ENCODE measurements around the gene FEM1C.

FEM1C gene

GRCh38 chr5:115477581-115477980 is 67.0 kb downstream of the FEM1C start:
- DNase-seq (ENCODE audit: low read depth, low spot score): no peak

- DNase-seq (ENCODE audit: low read depth, low spot score): no peak
These were observed 68.8 kb downstream of the FEM1C start for GRCh38 chr5:115475788-115476187.

DNA sequence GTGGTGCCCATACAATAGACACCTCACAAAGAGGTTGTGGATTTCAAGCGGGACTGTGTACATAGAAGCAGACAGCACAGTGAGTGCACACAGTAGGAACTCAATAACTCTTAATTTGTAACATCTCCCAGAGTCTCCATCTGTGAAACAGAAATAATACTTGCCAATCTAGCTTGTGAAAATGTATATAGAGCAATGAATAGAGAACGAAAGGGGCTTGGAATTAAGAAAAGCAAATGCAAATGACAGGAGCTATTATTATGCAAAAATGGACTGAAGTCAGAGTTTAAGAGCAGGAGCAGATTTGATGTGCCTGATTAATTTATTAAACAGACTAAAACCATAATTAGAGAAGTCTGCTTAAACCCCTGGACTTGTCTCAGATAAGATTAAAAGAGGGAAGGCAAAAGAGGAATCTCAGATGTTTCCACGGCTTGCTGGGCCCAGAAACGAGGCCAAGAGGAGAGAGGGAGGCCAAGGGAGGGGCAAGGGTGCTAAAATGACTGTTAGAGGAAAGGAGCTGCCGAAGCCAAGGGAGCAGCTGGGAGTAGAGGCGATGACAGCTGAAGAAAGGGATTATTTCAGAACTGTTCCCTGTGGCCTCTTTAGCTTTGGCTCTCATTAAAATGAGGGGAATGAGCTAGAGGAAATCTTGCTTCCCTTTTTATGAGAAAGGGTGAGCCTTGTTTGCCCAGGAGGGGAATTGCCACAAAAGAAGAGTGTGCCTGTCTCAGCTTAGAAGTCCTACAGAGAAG is 72.1 kb downstream of the FEM1C start:
- DNase-seq (ENCODE audit: low read depth, low spot score): no peak

- no peak for DNase-seq (ENCODE audit: low read depth, low spot score)
These were observed 73.1 kb downstream of the FEM1C start for GRCh38 chr5:115471345-115472063.

GRCh38 chr5:115470921-115471320 is 73.7 kb downstream of the FEM1C start:
- DNase-seq (ENCODE audit: low read depth, low spot score): no peak

Data from brain pericyte (primary cell).